K562 (cell line): ENCODE measurements around the gene PSMD8. TPM values are rescaled to one million over a fixed set of nuclear protein-coding genes. Genes with fewer than 3 reads are reported as not detected.
A peak's percentile ranks its signal among the peaks of the same experiment; 100 is the strongest.

Experiments used
- BRF1 ChIP-seq: IDR thresholded peaks from 3 replicates; pipeline ENCODE4 v1.6.1; 2011; ENCODE audit warnings: borderline replicate concordance, mild to moderate bottlenecking; ENCODE audit not compliant: insufficient read length; ENCODE audit errors: extremely low read depth
- ESRRB ChIP-seq: fragments of 250-450 bp; sonication (Bioruptor Pico); IDR thresholded peaks from 2 replicates; pipeline ENCODE4 v1.5.0; 2020; ENCODE audit warnings: mild to moderate bottlenecking, moderate library complexity, borderline replicate concordance
- FOXM1 ChIP-seq, 2 experiments: fragments of 450-650 bp in 1 of 2; sonication (generic) in 1 of 2; formaldehyde crosslinking in 1 of 2; IDR thresholded peaks; 2 replicates each; pipeline versions ENCODE4 v1.6.1 to v1.9.0; 2017 to 2022; ENCODE audit warnings: low read depth in 2 of 2, mild to moderate bottlenecking in 2 of 2, missing genetic modification reagents in 1 of 2, moderate library complexity in 1 of 2
- GTF2E2 ChIP-seq: fragments of 200-800 bp; sonication (Bioruptor generic); IDR thresholded peaks from 2 replicates; pipeline ENCODE4 v1.6.1; 2016; ENCODE audit warnings: missing genetic modification characterization, missing compliant biosample characterization
- HNRNPH1 ChIP-seq: fragments of 200-400 bp; formaldehyde crosslinking; optimal IDR thresholded peaks from 2 replicates; pipeline ENCODE3; 2017; ENCODE audit warnings: low read depth, mild to moderate bottlenecking, low read length, moderate library complexity
- JUNB ChIP-seq: fragments of 450-650 bp; formaldehyde crosslinking; conservative IDR thresholded peaks from 2 replicates; pipeline ENCODE4 v1.4.0; 2020; ENCODE audit warnings: mild to moderate bottlenecking
- MCM5 ChIP-seq: fragments of 450-650 bp; IDR thresholded peaks from 2 replicates; pipeline ENCODE4 v1.6.1; 2016; ENCODE audit warnings: low read depth
- MLX ChIP-seq, 2 experiments: fragments of 450-650 bp in 1 of 2; sonication (generic) in 1 of 2; formaldehyde crosslinking; conservative IDR thresholded peaks; 2 replicates each; pipeline versions ENCODE4 v1.4.0 to v1.8.1; 2020 to 2022; ENCODE audit warnings: mild to moderate bottlenecking in 1 of 2, missing genetic modification reagents in 1 of 2
- NCOA4 ChIP-seq: fragments of 450-650 bp; IDR thresholded peaks from 2 replicates; pipeline ENCODE4 v1.6.1; 2018; ENCODE audit warnings: mild to moderate bottlenecking; ENCODE audit not compliant: partially characterized antibody
- NR2C1 ChIP-seq, 2 experiments: fragments of 450-650 bp; IDR thresholded peaks; 2 replicates each; pipeline ENCODE4 v1.6.1; 2017; ENCODE audit warnings: mild to moderate bottlenecking in 2 of 2, antibody characterized with exemption in 1 of 2, inconsistent platforms in 1 of 2, missing compliant biosample characterization in 1 of 2, missing genetic modification characterization in 1 of 2
- NR4A1 ChIP-seq, 2 experiments: fragments of 250-450 bp in 1 of 2; fragments of 450-650 bp in 1 of 2; sonication (Bioruptor Pico) in 1 of 2; IDR thresholded peaks; 2 replicates each; pipeline versions ENCODE4 v1.4.0 to v1.6.1; 2016 to 2020; ENCODE audit warnings: mild to moderate bottlenecking in 2 of 2, missing compliant biosample characterization in 1 of 2, missing genetic modification characterization in 1 of 2, moderate library complexity in 1 of 2
- PHF21A ChIP-seq: fragments of 450-650 bp; IDR thresholded peaks from 2 replicates; pipeline ENCODE4 v1.6.1; 2017; ENCODE audit warnings: low read depth, borderline replicate concordance
- POLR2B ChIP-seq: fragments of 450-650 bp; IDR thresholded peaks from 2 replicates; pipeline ENCODE4 v1.6.1; 2018; ENCODE audit warnings: low read depth; ENCODE audit not compliant: partially characterized antibody
- RFX1 ChIP-seq: fragments of 450-650 bp; IDR thresholded peaks from 2 replicates; pipeline ENCODE4 v1.6.1; 2016; ENCODE audit warnings: mild to moderate bottlenecking, moderate library complexity
- SIN3A ChIP-seq, 2 experiments: fragments of 150-350 bp in 1 of 2; IDR thresholded peaks; 2 replicates each; pipeline ENCODE4 v1.6.1; 2011 to 2016; ENCODE audit warnings: borderline replicate concordance in 2 of 2, low read depth in 2 of 2, low read length in 2 of 2, mild to moderate bottlenecking in 2 of 2, moderate library complexity in 2 of 2; ENCODE audit not compliant: control insufficient read depth in 1 of 2
- SMARCC2 ChIP-seq: fragments of 450-650 bp; IDR thresholded peaks from 2 replicates; pipeline ENCODE4 v1.6.1; 2017; ENCODE audit warnings: antibody characterized with exemption, moderate library complexity, mild to moderate bottlenecking, low read depth
- TFAM ChIP-seq: fragments of 250-450 bp; sonication (Bioruptor Pico); conservative IDR thresholded peaks from 2 replicates; pipeline ENCODE4 v1.5.0; 2021; ENCODE audit warnings: mild to moderate bottlenecking, moderate library complexity
- XRCC4 ChIP-seq: IDR thresholded peaks from one replicate; pipeline ENCODE4 v1.6.1; 2011; ENCODE audit not compliant: insufficient read depth, insufficient read length; ENCODE audit errors: extremely low read depth
- ZNF436 ChIP-seq: fragments of 250-450, 450-650 bp; sonication (Bioruptor Pico); formaldehyde crosslinking; IDR thresholded peaks from 2 replicates; pipeline ENCODE4 v1.7.0; 2020; ENCODE audit warnings: mild to moderate bottlenecking
- polyA plus RNA-seq, 8 experiments: library from polyadenylated mRNA; depleted of rRNA in 4 of 8; stranded (reverse) in 5 of 8; unstranded in 3 of 8; fragments of >200 nt; fragmentation: Nextera tagmentation in 2 of 8; fragmentation: Illumina TruSeq in 1 of 8; extraction: Ambion mirVana in 2 of 8; extraction: Trizol in 1 of 8; gene quantifications; 2 replicates each; pipeline versions ENCODE4 v1.2.1 to v1.2.3, GENCODE V29; 2011 to 2014; ENCODE audit warnings: inconsistent platforms in 1 of 8, missing spikeins in 1 of 8
- total RNA-seq, 7 experiments: library from RNA; depleted of rRNA in 6 of 7; stranded (reverse); fragments of >200 nt in 6 of 7; fragmentation: Illumina TruSeq in 2 of 7; extraction: Trizol in 2 of 7; gene quantifications; 2 replicates each; pipeline versions ENCODE4 v1.2.1 to v1.2.3, GENCODE V29; 2011 to 2021; ENCODE audit warnings: low replicate concordance in 1 of 7
- TF ChIP-seq, protein P1 (sequence below): fragments of 250-450 bp; sonication (Bioruptor Pico); IDR thresholded peaks from 2 replicates; pipeline ENCODE4 v1.8.0; 2022; ENCODE audit warnings: inconsistent platforms
- TF ChIP-seq, protein P2 (sequence below): fragments of 450-650 bp; IDR thresholded peaks from 2 replicates; pipeline ENCODE4 v1.6.1; 2016; ENCODE audit warnings: mild to moderate bottlenecking
- TF ChIP-seq, protein P3 (sequence below): fragments of 450-650 bp; IDR thresholded peaks from 2 replicates; pipeline ENCODE4 v1.6.1; 2017; ENCODE audit warnings: mild to moderate bottlenecking, moderate library complexity

Gene PSMD8
- total and polyA plus RNA-seq, 9 of the 15 experiments (the other 6 are each of a cell fraction or from before 2014, with no cell fraction given): 130 to 583 (median 315) TPM

GRCh38 chr19:38373907-38374331, 452 bp upstream of the PSMD8 start (continued):
- no peak for TF ChIP-seq ZNF436 (CRISPR knock-in tag)
- no peak for TF ChIP-seq FOXM1 (IDR thresholded peaks at IDR 0.05; ENCODE audit: low read depth)
- no peak for TF ChIP-seq FOXM1 (CRISPR knock-in tag; IDR thresholded peaks at IDR 0.05; ENCODE audit: low read depth)
- no peak for TF ChIP-seq NCOA4
- no peak for TF ChIP-seq NR2C1 (IDR thresholded peaks at IDR 0.05)
- TF ChIP-seq NR2C1 (tag; IDR thresholded peaks at IDR 0.05): no peak
- no peak for TF ChIP-seq MCM5
- no peak for TF ChIP-seq NR4A1 (CRISPR knock-in tag; IDR thresholded peaks at IDR 0.05)
- TF ChIP-seq NR4A1 (tag; IDR thresholded peaks at IDR 0.05): no peak
- TF ChIP-seq, protein P1, sequence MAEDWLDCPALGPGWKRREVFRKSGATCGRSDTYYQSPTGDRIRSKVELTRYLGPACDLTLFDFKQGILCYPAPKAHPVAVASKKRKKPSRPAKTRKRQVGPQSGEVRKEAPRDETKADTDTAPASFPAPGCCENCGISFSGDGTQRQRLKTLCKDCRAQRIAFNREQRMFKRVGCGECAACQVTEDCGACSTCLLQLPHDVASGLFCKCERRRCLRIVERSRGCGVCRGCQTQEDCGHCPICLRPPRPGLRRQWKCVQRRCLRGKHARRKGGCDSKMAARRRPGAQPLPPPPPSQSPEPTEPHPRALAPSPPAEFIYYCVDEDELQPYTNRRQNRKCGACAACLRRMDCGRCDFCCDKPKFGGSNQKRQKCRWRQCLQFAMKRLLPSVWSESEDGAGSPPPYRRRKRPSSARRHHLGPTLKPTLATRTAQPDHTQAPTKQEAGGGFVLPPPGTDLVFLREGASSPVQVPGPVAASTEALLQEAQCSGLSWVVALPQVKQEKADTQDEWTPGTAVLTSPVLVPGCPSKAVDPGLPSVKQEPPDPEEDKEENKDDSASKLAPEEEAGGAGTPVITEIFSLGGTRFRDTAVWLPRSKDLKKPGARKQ (CRISPR knock-in tag): no peak
- no peak for TF ChIP-seq TFAM (CRISPR knock-in tag)
- TF ChIP-seq JUNB: no peak
- TF ChIP-seq SIN3A (IDR thresholded peaks at IDR 0.05; ENCODE audit: borderline replicate concordance in 2 of 2, control insufficient read depth in 1 of 2, low read depth in 2 of 2, low read length in 2 of 2): 0 out of 4 replicates have a peak, but pooled peaks of 1 of the 2 experiments have one; percentile 9
- TF ChIP-seq, protein P2, sequence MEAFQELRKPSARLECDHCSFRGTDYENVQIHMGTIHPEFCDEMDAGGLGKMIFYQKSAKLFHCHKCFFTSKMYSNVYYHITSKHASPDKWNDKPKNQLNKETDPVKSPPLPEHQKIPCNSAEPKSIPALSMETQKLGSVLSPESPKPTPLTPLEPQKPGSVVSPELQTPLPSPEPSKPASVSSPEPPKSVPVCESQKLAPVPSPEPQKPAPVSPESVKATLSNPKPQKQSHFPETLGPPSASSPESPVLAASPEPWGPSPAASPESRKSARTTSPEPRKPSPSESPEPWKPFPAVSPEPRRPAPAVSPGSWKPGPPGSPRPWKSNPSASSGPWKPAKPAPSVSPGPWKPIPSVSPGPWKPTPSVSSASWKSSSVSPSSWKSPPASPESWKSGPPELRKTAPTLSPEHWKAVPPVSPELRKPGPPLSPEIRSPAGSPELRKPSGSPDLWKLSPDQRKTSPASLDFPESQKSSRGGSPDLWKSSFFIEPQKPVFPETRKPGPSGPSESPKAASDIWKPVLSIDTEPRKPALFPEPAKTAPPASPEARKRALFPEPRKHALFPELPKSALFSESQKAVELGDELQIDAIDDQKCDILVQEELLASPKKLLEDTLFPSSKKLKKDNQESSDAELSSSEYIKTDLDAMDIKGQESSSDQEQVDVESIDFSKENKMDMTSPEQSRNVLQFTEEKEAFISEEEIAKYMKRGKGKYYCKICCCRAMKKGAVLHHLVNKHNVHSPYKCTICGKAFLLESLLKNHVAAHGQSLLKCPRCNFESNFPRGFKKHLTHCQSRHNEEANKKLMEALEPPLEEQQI: no peak
- TF ChIP-seq RFX1: no peak
- no peak for TF ChIP-seq ESRRB (CRISPR knock-in tag)
- no peak for TF ChIP-seq SMARCC2
- peak; percentile 11 for TF ChIP-seq POLR2B
- no peak; a peak in 1 of 4 replicates for TF ChIP-seq MLX (CRISPR knock-in tag; conservative IDR thresholded peaks at IDR 0.05)
- TF ChIP-seq, protein P3, sequence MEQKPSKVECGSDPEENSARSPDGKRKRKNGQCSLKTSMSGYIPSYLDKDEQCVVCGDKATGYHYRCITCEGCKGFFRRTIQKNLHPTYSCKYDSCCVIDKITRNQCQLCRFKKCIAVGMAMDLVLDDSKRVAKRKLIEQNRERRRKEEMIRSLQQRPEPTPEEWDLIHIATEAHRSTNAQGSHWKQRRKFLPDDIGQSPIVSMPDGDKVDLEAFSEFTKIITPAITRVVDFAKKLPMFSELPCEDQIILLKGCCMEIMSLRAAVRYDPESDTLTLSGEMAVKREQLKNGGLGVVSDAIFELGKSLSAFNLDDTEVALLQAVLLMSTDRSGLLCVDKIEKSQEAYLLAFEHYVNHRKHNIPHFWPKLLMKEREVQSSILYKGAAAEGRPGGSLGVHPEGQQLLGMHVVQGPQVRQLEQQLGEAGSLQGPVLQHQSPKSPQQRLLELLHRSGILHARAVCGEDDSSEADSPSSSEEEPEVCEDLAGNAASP: no peak
- TF ChIP-seq PHF21A: no peak
- TF ChIP-seq GTF2E2 (tag): no peak
- TF ChIP-seq BRF1: no peak
- TF ChIP-seq HNRNPH1: no peak
- no peak for TF ChIP-seq XRCC4
